IgD-negative memory B cell (primary cell): Measurements from ENCODE around the gene GOLGA3. TPM values are rescaled to one million over a fixed set of nuclear protein-coding genes. Genes with fewer than 3 reads are reported as not detected.

Experiments
- H3K27ac Mint-ChIP-seq, 3 donors: one replicate each; pipeline ENCODE4 v1.8.0; 2020 to 2022; ENCODE audit warnings: mild to moderate bottlenecking in 3 of 3, mixed read lengths in 3 of 3, moderate library complexity in 1 of 3
- H3K27me3 Mint-ChIP-seq: one replicate; pipeline ENCODE4 v1.8.0; 2021; ENCODE audit warnings: mixed read lengths
- H3K36me3 Mint-ChIP-seq: one replicate; pipeline ENCODE4 v1.8.0; 2020; ENCODE audit warnings: mild to moderate bottlenecking, mixed read lengths
- H3K4me1 Mint-ChIP-seq, 3 donors: one replicate each; pipeline ENCODE4 v1.8.0; 2020 to 2022; ENCODE audit warnings: mixed read lengths in 3 of 3, mild to moderate bottlenecking in 1 of 3
- H3K4me3 Mint-ChIP-seq, 4 donors: one replicate each; pipeline ENCODE4 v1.8.0; 2020 to 2022; ENCODE audit warnings: mild to moderate bottlenecking in 4 of 4, mixed read lengths in 4 of 4, moderate library complexity in 3 of 4
- H3K9me3 Mint-ChIP-seq, 3 donors: one replicate each; pipeline ENCODE4 v1.8.0; 2020 to 2021; ENCODE audit warnings: mixed read lengths in 3 of 3, mild to moderate bottlenecking in 1 of 3
- polyA plus RNA-seq: library from polyadenylated mRNA; unstranded; fragments of 300-500 nt; fragmentation: Illumina TruSeq; gene quantifications from one replicate; pipeline ENCODE4 v1.2.3, GENCODE V29; 2021

Gene GOLGA3
- polyA plus RNA-seq, 1 donor from 2014 or later, result 11.5 TPM

DNA sequence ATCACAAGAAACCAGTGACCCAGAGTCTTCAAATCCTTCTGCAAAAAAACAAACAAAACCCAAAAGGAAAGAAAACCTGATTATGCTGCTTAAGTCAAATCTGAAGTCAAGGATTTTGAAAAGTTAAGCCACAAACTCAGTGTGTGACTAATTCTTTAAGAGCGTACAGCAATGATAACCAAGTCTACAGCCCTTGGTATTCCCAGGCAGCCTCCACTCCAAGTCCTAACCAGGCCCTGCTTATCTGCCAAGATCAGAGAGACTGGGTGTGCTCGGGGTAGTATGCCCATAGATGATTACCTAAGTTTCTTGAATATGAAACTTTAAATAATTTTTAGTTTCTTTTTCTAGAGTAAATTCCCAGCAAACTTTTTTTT is 104.9 kb downstream of the GOLGA3 start:
- Mint-ChIP-seq H3K36me3 (peaks cover 8% of the 10 kb centered on the region), H3K9me3 (no peaks in the 10 kb centered on the region), H3K4me1 (no peaks in the 10 kb centered on the region), H3K4me3 (no peak overlapping the region), H3K27ac (peak overlapping the region in 2 of 3 donors; percentile 39 to 81), H3K27me3 (no peaks in the 10 kb centered on the region)

DNA sequence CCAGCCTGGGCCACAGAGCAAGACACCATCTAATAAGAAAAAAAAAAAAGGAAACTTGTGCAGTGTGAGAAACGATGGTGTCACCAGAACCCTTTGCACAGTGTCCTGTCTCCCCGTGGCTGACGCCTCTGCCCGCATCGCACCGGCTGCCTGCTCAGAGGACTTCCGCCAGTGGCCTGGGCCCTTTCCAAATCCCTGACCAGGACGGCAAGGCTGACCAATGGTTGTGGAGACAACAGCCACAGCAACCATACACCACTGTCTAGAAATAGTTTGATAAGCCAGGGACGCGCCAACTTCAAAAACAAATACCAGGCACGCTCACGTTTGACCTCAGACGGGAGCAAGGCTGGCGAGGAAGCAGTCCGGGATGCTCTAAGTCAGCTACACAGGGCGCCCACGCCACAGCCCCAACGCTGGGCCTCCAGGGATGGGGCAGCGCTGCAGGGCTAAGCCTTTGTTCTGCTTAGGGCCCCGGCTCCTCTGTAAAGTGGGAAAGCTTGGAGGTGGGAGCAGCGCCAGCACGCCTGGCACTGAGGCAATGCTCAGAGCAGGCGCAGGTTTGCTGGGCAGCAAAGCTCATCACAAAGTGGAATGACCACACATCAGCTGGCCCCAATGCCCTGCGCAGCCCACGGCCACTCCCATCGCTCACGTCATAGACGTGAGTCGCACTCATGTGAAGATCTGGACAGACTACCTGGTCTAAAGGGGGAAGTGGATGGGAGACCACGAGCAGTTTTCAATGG is 105.5 kb downstream of the GOLGA3 start:
- Mint-ChIP-seq H3K9me3 (no peaks in the 10 kb centered on the region), H3K27ac (peak overlapping the region in 2 of 3 donors; percentile 39 to 81), H3K27me3 (no peaks in the 10 kb centered on the region), H3K4me1 (no peaks in the 10 kb centered on the region), H3K36me3 (peaks cover 7% of the 10 kb centered on the region), H3K4me3 (no peak overlapping the region)

DNA sequence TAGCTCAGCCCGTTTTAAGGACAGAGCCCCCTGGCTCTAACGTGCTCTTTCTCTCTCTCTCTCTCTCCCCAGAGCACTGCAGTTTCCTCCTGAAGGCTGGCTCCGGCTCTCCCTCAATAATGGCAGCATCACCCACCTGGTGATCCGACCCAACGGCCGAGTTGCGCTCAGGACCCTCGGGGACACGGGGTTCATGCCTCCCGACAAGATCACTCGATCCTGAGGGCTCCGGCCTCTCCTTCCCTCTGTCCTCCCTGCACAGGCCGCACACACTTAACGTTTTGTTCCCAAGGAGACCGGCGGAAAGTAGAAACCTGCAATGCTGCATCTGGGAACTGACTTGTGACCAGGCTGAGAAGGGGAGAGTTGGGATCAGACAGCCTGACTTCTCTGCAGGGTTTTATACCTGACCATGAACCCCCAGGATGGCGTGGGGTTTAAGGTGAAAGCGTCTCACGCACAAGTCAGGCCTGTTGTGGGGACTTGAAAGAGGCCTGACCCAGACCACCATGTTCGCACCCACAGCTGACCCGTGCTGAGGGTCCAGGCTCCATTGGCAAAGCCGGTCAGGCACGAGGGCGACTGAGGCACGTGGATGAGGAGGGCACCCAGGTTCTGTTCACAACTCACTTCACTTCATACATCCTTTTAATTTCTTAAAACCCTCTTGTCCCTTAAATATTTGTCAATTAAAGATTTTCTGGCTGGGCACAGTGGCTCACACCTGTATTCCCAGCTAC is 107.9 kb downstream of the GOLGA3 start:
- Mint-ChIP-seq H3K27ac (peak overlapping the region in 2 of 3 donors; percentile 18 to 87), H3K36me3 (peaks cover 5% of the 10 kb centered on the region)

DNA sequence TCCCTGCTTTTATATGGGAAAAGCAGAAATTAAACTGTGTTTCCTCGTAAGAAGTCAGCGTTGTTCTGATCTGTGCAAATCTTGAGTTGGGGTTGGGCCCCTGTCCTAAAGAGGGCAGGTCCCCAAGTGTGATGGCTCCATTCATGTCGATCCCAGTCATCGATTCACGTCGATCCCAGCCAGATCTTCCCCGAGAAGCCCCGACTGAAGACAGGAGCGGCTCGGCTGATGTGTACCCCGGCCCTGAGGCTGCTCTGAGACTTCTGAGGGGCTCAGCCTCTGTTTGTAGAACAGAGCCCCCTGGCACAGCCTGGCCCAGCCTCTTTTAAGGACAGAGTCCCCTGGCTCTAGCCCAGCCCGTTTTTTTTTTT is 108.7 kb downstream of the GOLGA3 start:
- Mint-ChIP-seq H3K36me3 (peaks cover 5% of the 10 kb centered on the region), H3K27ac (no peak overlapping the region), H3K9me3 (no peaks in the 10 kb centered on the region)

More for the DNA sequence above, 107.9 kb downstream of the GOLGA3 start:
- Mint-ChIP-seq H3K27me3 (no peaks in the 10 kb centered on the region), H3K4me3 (no peak overlapping the region), H3K9me3 (no peaks in the 10 kb centered on the region), H3K4me1 (peaks cover 0 to 1% (median 0%) of the 10 kb centered on the region in 3 donors)

DNA sequence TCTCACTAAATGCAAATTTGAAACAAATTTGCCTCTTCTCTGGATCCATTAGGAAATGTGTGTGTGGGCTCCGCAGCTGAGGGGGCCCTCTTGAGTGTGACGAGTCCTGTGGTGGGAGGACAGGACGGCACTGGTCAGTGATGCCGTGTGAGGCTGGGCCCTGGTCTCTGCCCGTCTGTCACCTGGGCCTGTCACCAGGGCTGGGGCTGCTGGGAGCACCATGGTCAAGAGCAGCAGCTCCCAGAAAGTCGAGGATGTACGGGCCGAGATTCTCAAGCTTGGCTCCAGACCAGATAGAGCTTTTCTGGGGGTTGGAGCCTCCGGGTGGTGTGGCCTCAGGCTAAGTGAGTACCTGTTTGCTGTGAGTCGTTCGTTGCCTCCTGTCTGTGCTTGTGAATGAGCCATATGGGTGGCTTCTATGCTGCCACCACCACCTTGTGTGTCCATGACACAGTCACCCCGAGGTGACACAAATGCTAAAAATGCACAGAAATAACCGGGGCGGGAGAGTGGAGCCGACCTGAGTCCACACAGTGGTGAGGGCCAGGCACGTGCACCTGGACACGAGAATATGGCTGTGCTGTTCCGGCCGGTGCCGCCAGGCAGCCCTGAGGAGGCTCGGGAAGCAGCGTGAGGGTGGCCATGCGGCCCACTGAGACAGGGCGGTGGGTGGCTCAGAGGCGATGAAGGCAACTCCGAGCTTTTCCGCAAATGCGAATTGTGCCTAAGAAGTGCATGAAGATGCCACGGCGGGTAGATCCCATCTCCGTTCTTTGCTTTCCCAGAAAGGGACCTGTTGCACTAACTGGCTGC is 109.3 kb downstream of the GOLGA3 start:
- peaks cover 0 to 4% (median 0%) of the 10 kb centered on the region in 3 donors for H3K4me1 Mint-ChIP-seq
- H3K27ac Mint-ChIP-seq, result peak overlapping the region in 1 of 3 donors; percentile 53
- peak overlapping the region in 2 of 4 donors; percentile 5 to 23 for H3K4me3 Mint-ChIP-seq
- no peaks in the 10 kb centered on the region for H3K27me3 Mint-ChIP-seq
- H3K9me3 Mint-ChIP-seq, result no peaks in the 10 kb centered on the region
- peaks cover 3% of the 10 kb centered on the region for H3K36me3 Mint-ChIP-seq

More for the DNA sequence above, 108.7 kb downstream of the GOLGA3 start:
- no peak overlapping the region for H3K4me3 Mint-ChIP-seq
- H3K4me1 Mint-ChIP-seq, result peaks cover 0 to 1% (median 0%) of the 10 kb centered on the region in 3 donors
- no peaks in the 10 kb centered on the region for H3K27me3 Mint-ChIP-seq

Other genes with a start within 250 kb of the GOLGA3 start
- not detected for gene LRCOL1, start 218.3 kb downstream of the GOLGA3 start, polyA plus RNA-seq
- not detected for gene P2RX2, start 210.1 kb downstream of the GOLGA3 start, polyA plus RNA-seq
- 3.4 TPM for gene POLE, start 141.5 kb downstream of the GOLGA3 start, polyA plus RNA-seq
- gene PXMP2, start 141.3 kb downstream of the GOLGA3 start, polyA plus RNA-seq, result 6.2 TPM
- 21.4 TPM for gene PGAM5, start 118.0 kb downstream of the GOLGA3 start, polyA plus RNA-seq
- 26.6 TPM for gene ANKLE2, start 67.0 kb downstream of the GOLGA3 start, polyA plus RNA-seq
- gene CHFR, start 58.7 kb upstream of the GOLGA3 start, polyA plus RNA-seq, result 24.3 TPM
- 3.6 TPM for gene ZNF605, start 127.4 kb upstream of the GOLGA3 start, polyA plus RNA-seq
- gene ZNF26, start 157.5 kb upstream of the GOLGA3 start, polyA plus RNA-seq, result 14.4 TPM
- 25.1 TPM for gene ZNF84, start 208.6 kb upstream of the GOLGA3 start, polyA plus RNA-seq